HepG2 (cell line): ENCODE data around the gene MED1. TPM values are rescaled to one million over a fixed set of nuclear protein-coding genes. Genes with fewer than 3 reads are reported as not detected.
A peak's percentile ranks its signal among the peaks of the same experiment; 100 is the strongest.

Experiments
- ATAC-seq: fragments of 200-7000 bp; cut with Tn5 transposase; 3 replicates; pipeline ENCODE4 v1.9.1; 2020; ENCODE audit warnings: mild to moderate bottlenecking, moderate library complexity
- Bru-seq: library from RNA; stranded (reverse); fragments of 400-500 nt; gene quantifications from one replicate; lab custom pipeline; 2021; lab: Mats Ljungman, UMichigan
- BruChase-seq, 2 experiments: library from RNA; stranded (reverse); fragments of 400-500 nt; gene quantifications; one replicate each; lab custom pipeline; 2021; lab: Mats Ljungman, UMichigan
- BruUV-seq: library from RNA; stranded (reverse); fragments of 400-500 nt; replicated peaks from 2 replicates; lab custom pipeline; 2021; lab: Mats Ljungman, UMichigan
- CTCF ChIA-PET: fragments of 300-600 bp; formaldehyde crosslinking; extraction: SDS; loops from one replicate; lab custom pipeline; 2021; ENCODE audit warnings: low total read pairs, inconsistent platforms, low intra/inter-chr PET ratio; lab: Yijun Ruan, JAX
- POLR2A ChIA-PET: fragments of 350-600 bp; sonication (Branson Sonifier 250); formaldehyde crosslinking; loops from one replicate; lab custom pipeline; 2020; ENCODE audit warnings: antibody characterized with exemption, inconsistent platforms; lab: Yijun Ruan, JAX
- DNase-seq: peaks from one replicate; pipeline ENCODE4 v3.0.0-alpha.2; 2015; ENCODE audit warnings: low spot score
- FAIRE-seq: peaks from 3 replicates; lab custom pipeline; 2011; peaks lifted over from hg19 to GRCh38; lab: Jason Lieb, UNC
- H2AFZ ChIP-seq: one replicate; pipeline ENCODE4 v1.6.1; 2011; ENCODE audit warnings: low read length, inconsistent platforms
- H3K27ac ChIP-seq: fragments of 300-600 bp; 3 replicates; pipeline ENCODE4 v1.8.0; 2011; ENCODE audit warnings: mixed run types, mild to moderate bottlenecking, mixed read lengths, low read length, inconsistent platforms; ENCODE audit not compliant: insufficient read depth; ENCODE audit errors: extremely low read length
- H3K27me3 ChIP-seq, 2 experiments: fragments of 200-600 bp in 1 of 2; 2 replicates in 1 of 2; 3 replicates in 1 of 2; pipeline versions ENCODE4 v1.6.0 to v1.8.0; 2011; ENCODE audit warnings: low read length in 2 of 2, mild to moderate bottlenecking in 2 of 2, moderate library complexity in 2 of 2, inconsistent platforms in 1 of 2; ENCODE audit not compliant: insufficient read depth in 2 of 2, control insufficient read depth in 1 of 2
- H3K36me3 ChIP-seq, 2 experiments: fragments of 200-600 bp in 1 of 2; replicated peaks in 1 of 2; 2 replicates in 1 of 2; 3 replicates in 1 of 2; pipeline versions ENCODE4 v1.5.1 to v1.8.0; 2011; ENCODE audit warnings: low read length in 2 of 2, inconsistent platforms in 1 of 2; ENCODE audit not compliant: insufficient read depth in 2 of 2, control insufficient read depth in 1 of 2
- H3K4me1 ChIP-seq: 2 replicates; pipeline ENCODE4 v1.5.1; 2012; ENCODE audit warnings: low read length, inconsistent platforms; ENCODE audit not compliant: insufficient read depth
- H3K4me2 ChIP-seq: 2 replicates; pipeline ENCODE4 v1.6.0; 2011; ENCODE audit warnings: low read depth, low read length, inconsistent platforms
- H3K4me3 ChIP-seq, 3 experiments: fragments of 200-600 bp in 1 of 3; sonication (generic), shearing (Covaris generic) in 1 of 3; replicated peaks in 1 of 3; 2 replicates each; pipeline ENCODE4 v1.5.1; 2011 to 2016; ENCODE audit warnings: low read length in 3 of 3, inconsistent platforms in 2 of 3, low read depth in 2 of 3, mild to moderate bottlenecking in 2 of 3, control low read depth in 1 of 3, mixed read lengths in 1 of 3; ENCODE audit not compliant: insufficient read depth in 1 of 3
- H3K79me2 ChIP-seq: one replicate; pipeline ENCODE4 v1.6.1; 2011; ENCODE audit warnings: low read length, inconsistent platforms; ENCODE audit not compliant: insufficient read depth
- H3K9ac ChIP-seq: 2 replicates; pipeline ENCODE4 v1.6.0; 2011; ENCODE audit warnings: mild to moderate bottlenecking, low read depth, low read length, inconsistent platforms; ENCODE audit not compliant: insufficient read depth
- H3K9me3 ChIP-seq: 2 replicates; pipeline ENCODE4 v1.5.1; 2012; ENCODE audit warnings: mild to moderate bottlenecking, low read length
- H4K20me1 ChIP-seq: 2 replicates; pipeline ENCODE4 v1.6.0; 2011; ENCODE audit warnings: inconsistent platforms, mild to moderate bottlenecking, low read length, moderate library complexity; ENCODE audit not compliant: insufficient read depth
- AGO1 ChIP-seq: fragments of 200-400 bp; formaldehyde crosslinking; IDR thresholded peaks from 2 replicates; pipeline ENCODE4 v1.6.1; 2017; ENCODE audit warnings: mild to moderate bottlenecking, low read depth, low read length, moderate library complexity; ENCODE audit not compliant: poor library complexity, severe bottlenecking
- BRD4 ChIP-seq: sonication (generic); formaldehyde crosslinking; IDR thresholded peaks from 2 replicates; pipeline ENCODE4 v1.4.0; 2020; ENCODE audit warnings: missing genetic modification reagents
- SOX5 ChIP-seq: IDR thresholded peaks from 2 replicates; pipeline ENCODE4 v1.6.1; 2016; ENCODE audit warnings: borderline replicate concordance
- TCF12 ChIP-seq, 2 experiments: fragments of 450-650 bp in 1 of 2; sonication (generic) in 1 of 2; formaldehyde crosslinking in 1 of 2; IDR thresholded peaks; 2 replicates each; pipeline versions ENCODE4 v1.6.1 to v1.8.0; 2017 to 2022; ENCODE audit warnings: antibody characterized with exemption in 1 of 2, mild to moderate bottlenecking in 1 of 2, missing genetic modification reagents in 1 of 2, moderate library complexity in 1 of 2
- ZNF143 ChIP-seq: sonication (generic); formaldehyde crosslinking; IDR thresholded peaks from 2 replicates; pipeline ENCODE4 v1.4.0; 2020; ENCODE audit warnings: missing genetic modification reagents
- ZNF563 ChIP-seq: sonication (generic); formaldehyde crosslinking; IDR thresholded peaks from 2 replicates; pipeline ENCODE4 v1.8.0; 2022; ENCODE audit warnings: mild to moderate bottlenecking, moderate library complexity, missing genetic modification reagents
- ZNF777 ChIP-seq: sonication (generic); formaldehyde crosslinking; IDR thresholded peaks from 2 replicates; pipeline ENCODE4 v1.4.0; 2020; ENCODE audit warnings: missing genetic modification reagents
- WGBS: methylation state at CpG from one replicate; pipeline ENCODE4 v1.1.6; 2017; ENCODE audit warnings: low lambda C conversion rate; 5-methylcytosine and 5-hydroxymethylcytosine counted together
- in situ Hi-C: cut with HindIII; loops from 2 replicates; pipeline ENCODE4 v1.10.0; 2017; ENCODE audit warnings: low pct_unique_long_range_greater_than_20kb; ENCODE audit not compliant: extremely low pct_ligation_motif_present
- intact Hi-C: fragments of 100-400 bp; cut with micrococcal nuclease; formaldehyde crosslinking; loops from one replicate; pipeline ENCODE4 v1.10.0; 2022; ENCODE audit not compliant: unreplicated experiment
- long read RNA-seq, 2 experiments: library from RNA in 1 of 2; library from polyadenylated mRNA in 1 of 2; stranded (forward) in 1 of 2; unstranded in 1 of 2; transcript quantifications; one replicate each; pipeline ENCODE4 v2.0.0, GENCODE V29; 2019 to 2022
- polyA minus RNA-seq, 3 experiments: library from RNA; depleted of rRNA, polyadenylated mRNA; stranded (reverse); fragments of >200 nt; gene quantifications; 2 replicates each; pipeline ENCODE4 v1.2.3, GENCODE V29; 2011; ENCODE audit warnings: low replicate concordance in 1 of 3
- polyA plus RNA-seq, 8 experiments: library from polyadenylated mRNA; depleted of rRNA in 3 of 8; stranded (reverse) in 7 of 8; unstranded in 1 of 8; fragments of >200 nt; fragmentation: Illumina TruSeq in 4 of 8; extraction: Trizol in 4 of 8; gene quantifications; 2 replicates each; pipeline versions ENCODE4 v1.2.1 to v1.2.3, GENCODE V29; 2011 to 2016; ENCODE audit warnings: low read depth in 4 of 8, missing spikeins in 1 of 8, mixed read lengths in 1 of 8; ENCODE audit not compliant: insufficient read depth in 1 of 8
- total RNA-seq, 5 experiments: library from RNA; depleted of rRNA; stranded (reverse); fragments of >200 nt; fragmentation: Illumina TruSeq; extraction: Trizol; gene quantifications; 2 replicates each; pipeline ENCODE4 v1.2.3, GENCODE V29; 2016; ENCODE audit warnings: low read depth in 1 of 5
- TF ChIP-seq, protein P1 (sequence below): sonication (generic); formaldehyde crosslinking; IDR thresholded peaks from 2 replicates; pipeline ENCODE4; 2020; ENCODE audit warnings: missing genetic modification reagents, mild to moderate bottlenecking, borderline replicate concordance

The MED1 gene, protein sequence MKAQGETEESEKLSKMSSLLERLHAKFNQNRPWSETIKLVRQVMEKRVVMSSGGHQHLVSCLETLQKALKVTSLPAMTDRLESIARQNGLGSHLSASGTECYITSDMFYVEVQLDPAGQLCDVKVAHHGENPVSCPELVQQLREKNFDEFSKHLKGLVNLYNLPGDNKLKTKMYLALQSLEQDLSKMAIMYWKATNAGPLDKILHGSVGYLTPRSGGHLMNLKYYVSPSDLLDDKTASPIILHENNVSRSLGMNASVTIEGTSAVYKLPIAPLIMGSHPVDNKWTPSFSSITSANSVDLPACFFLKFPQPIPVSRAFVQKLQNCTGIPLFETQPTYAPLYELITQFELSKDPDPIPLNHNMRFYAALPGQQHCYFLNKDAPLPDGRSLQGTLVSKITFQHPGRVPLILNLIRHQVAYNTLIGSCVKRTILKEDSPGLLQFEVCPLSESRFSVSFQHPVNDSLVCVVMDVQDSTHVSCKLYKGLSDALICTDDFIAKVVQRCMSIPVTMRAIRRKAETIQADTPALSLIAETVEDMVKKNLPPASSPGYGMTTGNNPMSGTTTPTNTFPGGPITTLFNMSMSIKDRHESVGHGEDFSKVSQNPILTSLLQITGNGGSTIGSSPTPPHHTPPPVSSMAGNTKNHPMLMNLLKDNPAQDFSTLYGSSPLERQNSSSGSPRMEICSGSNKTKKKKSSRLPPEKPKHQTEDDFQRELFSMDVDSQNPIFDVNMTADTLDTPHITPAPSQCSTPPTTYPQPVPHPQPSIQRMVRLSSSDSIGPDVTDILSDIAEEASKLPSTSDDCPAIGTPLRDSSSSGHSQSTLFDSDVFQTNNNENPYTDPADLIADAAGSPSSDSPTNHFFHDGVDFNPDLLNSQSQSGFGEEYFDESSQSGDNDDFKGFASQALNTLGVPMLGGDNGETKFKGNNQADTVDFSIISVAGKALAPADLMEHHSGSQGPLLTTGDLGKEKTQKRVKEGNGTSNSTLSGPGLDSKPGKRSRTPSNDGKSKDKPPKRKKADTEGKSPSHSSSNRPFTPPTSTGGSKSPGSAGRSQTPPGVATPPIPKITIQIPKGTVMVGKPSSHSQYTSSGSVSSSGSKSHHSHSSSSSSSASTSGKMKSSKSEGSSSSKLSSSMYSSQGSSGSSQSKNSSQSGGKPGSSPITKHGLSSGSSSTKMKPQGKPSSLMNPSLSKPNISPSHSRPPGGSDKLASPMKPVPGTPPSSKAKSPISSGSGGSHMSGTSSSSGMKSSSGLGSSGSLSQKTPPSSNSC (N-terminal part only)
- total RNA-seq (2016; rRNA removed; fragmentation: Illumina TruSeq; extraction: Trizol) (37.5 and 60.9 TPM in 2 replicates), polyA plus RNA-seq (2011; rRNA removed) (35.1 and 40.1 TPM in 2 replicates), polyA minus RNA-seq (2011; rRNA and poly(A)+ RNA removed; ENCODE audit: low replicate concordance) (50.2 and 64.9 TPM in 2 replicates), Bru-seq, nascent RNA (percentile 83 among the genes with signal in this experiment), BruChase-seq, experiment 1, labeled RNA remaining after a 6-hour chase (percentile 93 among the genes with signal in this experiment), BruChase-seq, experiment 2, labeled RNA remaining after a 2-hour chase (percentile 94 among the genes with signal in this experiment)
- total RNA-seq (2016; cell fraction: cytosol; rRNA removed; fragmentation: Illumina TruSeq; extraction: Trizol; ENCODE audit: low read depth), result 12.9 and 14.9 TPM in 2 replicates
- 38.2 and 62.3 TPM in 2 replicates for total RNA-seq (2016; cell fraction: insoluble cytoplasmic fraction; rRNA removed; fragmentation: Illumina TruSeq; extraction: Trizol)
- 29.6 and 32.0 TPM in 2 replicates for total RNA-seq (2016; cell fraction: membrane; rRNA removed; fragmentation: Illumina TruSeq; extraction: Trizol)
- 39.7 and 45.3 TPM in 2 replicates for total RNA-seq (2016; cell fraction: nucleus; rRNA removed; fragmentation: Illumina TruSeq; extraction: Trizol)
- 20.5 and 26.9 TPM in 2 replicates for polyA plus RNA-seq (2011; cell fraction: cytosol; rRNA removed)
- 42.0 and 45.4 TPM in 2 replicates for polyA plus RNA-seq (2011; cell fraction: nucleus; rRNA removed)
- 33.6 and 38.3 TPM in 2 replicates for polyA plus RNA-seq (2012)
- polyA plus RNA-seq (2016; cell fraction: cytosol; fragmentation: Illumina TruSeq; extraction: Trizol; ENCODE audit: low read depth), result 4.1 and 4.6 TPM in 2 replicates
- polyA plus RNA-seq (2016; cell fraction: insoluble cytoplasmic fraction; fragmentation: Illumina TruSeq; extraction: Trizol; ENCODE audit: low read depth), result 46.1 and 47.3 TPM in 2 replicates
- 10.3 and 10.9 TPM in 2 replicates for polyA plus RNA-seq (2016; cell fraction: membrane; fragmentation: Illumina TruSeq; extraction: Trizol; ENCODE audit: low read depth)
- polyA plus RNA-seq (2016; cell fraction: nucleus; fragmentation: Illumina TruSeq; extraction: Trizol; ENCODE audit: insufficient read depth, low read depth), result 61.0 and 66.9 TPM in 2 replicates
- 32.4 and 34.3 TPM in 2 replicates for polyA minus RNA-seq (2011; cell fraction: cytosol; rRNA and poly(A)+ RNA removed)
- polyA minus RNA-seq (2011; cell fraction: nucleus; rRNA and poly(A)+ RNA removed), result 76.9 and 82.6 TPM in 2 replicates
- long read RNA-seq, experiment 1, full-length matches to known transcripts, result 5 of 18 reads
- long read RNA-seq, experiment 1, partial matches to known transcripts, result 2 of 18 reads
- long read RNA-seq, experiment 1, other reads (novel, unspliced or antisense), result 11 of 18 reads
- long read RNA-seq, experiment 2, full-length matches to known transcripts, result 4 of 55 reads
- long read RNA-seq, experiment 2, partial matches to known transcripts, result 3 of 55 reads
- long read RNA-seq, experiment 2, other reads (novel, unspliced or antisense), result 48 of 55 reads

DNA sequence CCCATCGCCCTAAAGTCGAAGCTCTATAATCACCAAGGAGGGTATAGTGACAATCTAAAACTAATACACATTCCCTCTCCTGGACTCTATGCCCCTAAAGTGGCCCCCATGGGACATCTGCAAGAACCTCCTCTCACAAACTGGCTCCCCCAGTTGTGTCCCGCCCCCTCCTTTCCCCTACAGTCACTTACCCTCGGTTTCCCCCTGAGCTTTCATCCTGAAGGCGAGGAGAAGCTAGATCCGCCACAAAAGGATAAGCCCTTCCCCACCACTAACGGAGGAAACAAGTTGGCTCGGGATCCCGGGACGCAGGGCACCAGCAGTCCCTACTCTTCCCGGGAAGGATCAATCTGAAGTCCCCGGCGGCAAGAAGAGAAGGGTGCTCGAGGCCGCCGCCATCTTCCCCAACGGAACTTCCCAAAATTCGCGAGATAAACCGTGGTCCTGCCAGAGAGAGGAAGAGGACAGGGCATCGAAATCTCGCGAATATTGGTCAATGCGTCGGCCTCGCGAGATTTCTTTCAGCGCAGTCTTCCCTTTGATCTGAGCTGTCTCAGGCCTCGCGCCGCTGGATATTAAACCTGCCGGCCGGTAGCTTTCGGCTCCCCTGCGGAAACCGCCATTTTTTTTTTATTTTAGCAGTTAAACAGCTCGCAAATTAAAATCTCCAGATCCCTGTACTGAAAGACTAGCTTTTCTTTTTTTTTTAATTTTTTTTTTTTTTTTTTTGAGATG is at the start of gene MED1:
MED1 (minus strand) TSS at position 417 of the 735 bp plus-strand sequence; CDS start at position 216, 201 bp downstream.
- H3K4me1 ChIP-seq, result peaks cover 65% of the 10 kb centered on the region
- POLR2A ChIA-PET, result interaction anchor here (0.6 to 7.8 kb wide), 16 partner anchors 9 to 841 kb away, joined by 3 to 302 read pairs (median 6); partner anchors contain the start of genes CDK12, FBXL20, LASP1 and PSMD3
- H3K36me3 ChIP-seq, result peaks cover 1 to 12% of the 10 kb centered on the region in 2 experiments; a peak in 4 of 5 replicates
- no peaks in the 10 kb centered on the region; a peak in 1 of 5 replicates for H3K27me3 ChIP-seq
- BruUV-seq, result no TSS peak
- FAIRE-seq (peak; percentile 96), DNase-seq (peak; percentile 99), ATAC-seq (peak; percentile 79)
- WGBS, result 1% methylated on average over 36 of the region's 37 CpGs
- intact Hi-C loops, result loop anchor here (2.0 kb wide), 1 partner anchor 14 kb away; no protein-coding TSS in a partner anchor
- peak within 1 kb of the TSS; percentile 76 for H3K4me2 ChIP-seq
- peak within 1 kb of the TSS; percentile 94 for H3K27ac ChIP-seq
- CTCF ChIA-PET, result no interaction called here
- peaks cover 43% of the 10 kb centered on the region for H3K79me2 ChIP-seq
- H2AFZ ChIP-seq, result peak within 1 kb of the TSS; percentile 77
- H3K9ac ChIP-seq, result peak within 1 kb of the TSS; percentile 96
- H3K9me3 ChIP-seq, result no peaks in the 10 kb centered on the region
- peaks cover 10% of the 10 kb centered on the region; the same call in 1 of the 2 replicates for H4K20me1 ChIP-seq
- in situ Hi-C loops, result no loop called here
- H3K4me3 ChIP-seq, result peak within 1 kb of the TSS; percentile 92 to 98 (median 92)
- TF ChIP-seq, protein P1, sequence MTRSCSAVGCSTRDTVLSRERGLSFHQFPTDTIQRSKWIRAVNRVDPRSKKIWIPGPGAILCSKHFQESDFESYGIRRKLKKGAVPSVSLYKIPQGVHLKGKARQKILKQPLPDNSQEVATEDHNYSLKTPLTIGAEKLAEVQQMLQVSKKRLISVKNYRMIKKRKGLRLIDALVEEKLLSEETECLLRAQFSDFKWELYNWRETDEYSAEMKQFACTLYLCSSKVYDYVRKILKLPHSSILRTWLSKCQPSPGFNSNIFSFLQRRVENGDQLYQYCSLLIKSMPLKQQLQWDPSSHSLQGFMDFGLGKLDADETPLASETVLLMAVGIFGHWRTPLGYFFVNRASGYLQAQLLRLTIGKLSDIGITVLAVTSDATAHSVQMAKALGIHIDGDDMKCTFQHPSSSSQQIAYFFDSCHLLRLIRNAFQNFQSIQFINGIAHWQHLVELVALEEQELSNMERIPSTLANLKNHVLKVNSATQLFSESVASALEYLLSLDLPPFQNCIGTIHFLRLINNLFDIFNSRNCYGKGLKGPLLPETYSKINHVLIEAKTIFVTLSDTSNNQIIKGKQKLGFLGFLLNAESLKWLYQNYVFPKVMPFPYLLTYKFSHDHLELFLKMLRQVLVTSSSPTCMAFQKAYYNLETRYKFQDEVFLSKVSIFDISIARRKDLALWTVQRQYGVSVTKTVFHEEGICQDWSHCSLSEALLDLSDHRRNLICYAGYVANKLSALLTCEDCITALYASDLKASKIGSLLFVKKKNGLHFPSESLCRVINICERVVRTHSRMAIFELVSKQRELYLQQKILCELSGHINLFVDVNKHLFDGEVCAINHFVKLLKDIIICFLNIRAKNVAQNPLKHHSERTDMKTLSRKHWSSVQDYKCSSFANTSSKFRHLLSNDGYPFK, result peak; percentile 93
- TF ChIP-seq AGO1 (no peak), TCF12 (IDR thresholded peaks at IDR 0.05) (no peak), TCF12 (CRISPR knock-in tag; IDR thresholded peaks at IDR 0.05) (no peak), SOX5 (CRISPR knock-in tag) (peak; percentile 38), BRD4 (peak; percentile 87), ZNF563 (CRISPR knock-in tag) (no peak; the same call in 1 of the 2 replicates), ZNF777 (0 out of 2 replicates have a peak, but pooled peaks have one; percentile 6), ZNF143 (CRISPR knock-in tag) (peak; percentile 58; the same call in 1 of the 2 replicates)
